IMR-90 (cell line): ENCODE results near the gene LRRC61. TPM values are rescaled to one million over a fixed set of nuclear protein-coding genes. Genes with fewer than 3 reads are reported as not detected.

Experiments
- ATAC-seq: fragments of 200-7000 bp; cut with Tn5 transposase; 2 replicates; pipeline ENCODE4 v1.9.1; 2020; ENCODE audit warnings: low read depth, mild to moderate bottlenecking, moderate library complexity
- BruUV-seq: library from RNA; stranded (reverse); fragments of 400-500 nt; replicated peaks from 2 replicates; lab custom pipeline; 2021; lab: Mats Ljungman, UMichigan
- CTCF ChIA-PET: fragments of 300-600 bp; formaldehyde crosslinking; extraction: SDS; loops from one replicate; lab custom pipeline; 2021; ENCODE audit warnings: antibody characterized with exemption; lab: Yijun Ruan, JAX
- POLR2A ChIA-PET: fragments of 300-600 bp; sonication (Branson Sonifier 250); formaldehyde crosslinking; loops from one replicate; lab custom pipeline; 2022; ENCODE audit warnings: antibody characterized with exemption; ENCODE audit not compliant: unreplicated experiment; lab: Charles Lee
- DNase-seq: peaks from one replicate; pipeline ENCODE4 v3.0.0; 2013
- H2AFZ ChIP-seq: replicated peaks from 2 replicates; pipeline ENCODE3; 2013; ENCODE audit warnings: low read length, mild to moderate bottlenecking; ENCODE audit not compliant: poor library complexity
- H2AK5ac ChIP-seq: 2 replicates; pipeline ENCODE4 v1.6.1; 2013; ENCODE audit warnings: low read depth, low read length, inconsistent platforms
- H2AK9ac ChIP-seq: replicated peaks from 2 replicates; pipeline ENCODE3; 2013; ENCODE audit warnings: mild to moderate bottlenecking, low read depth, low read length, moderate library complexity; ENCODE audit not compliant: poor library complexity
- H2BK120ac ChIP-seq: 2 replicates; pipeline ENCODE4 v1.6.1; 2013; ENCODE audit warnings: low read depth, low read length, inconsistent platforms
- H2BK15ac ChIP-seq: 3 replicates; pipeline ENCODE4 v1.6.1; 2013; ENCODE audit warnings: low read depth, low read length, inconsistent platforms
- H2BK20ac ChIP-seq: 2 replicates; pipeline ENCODE4 v1.6.1; 2013; ENCODE audit warnings: low read depth, mild to moderate bottlenecking, inconsistent platforms, low read length, moderate library complexity
- H2BK5ac ChIP-seq: 2 replicates; pipeline ENCODE4 v1.6.1; 2013; ENCODE audit warnings: mild to moderate bottlenecking, low read depth, low read length, inconsistent platforms; ENCODE audit not compliant: poor library complexity, severe bottlenecking
- H3K14ac ChIP-seq: replicated peaks from 2 replicates; pipeline ENCODE4 v1.6.1; 2013; ENCODE audit warnings: low read depth, low read length, inconsistent platforms
- H3K18ac ChIP-seq: 2 replicates; pipeline ENCODE4 v1.6.1; 2013; ENCODE audit warnings: low read depth, low read length, control low read depth
- H3K23ac ChIP-seq: 2 replicates; pipeline ENCODE4 v1.6.1; 2013; ENCODE audit warnings: low read depth, low read length, inconsistent platforms
- H3K27ac ChIP-seq: 2 replicates; pipeline ENCODE4 v1.5.1; 2013; ENCODE audit warnings: mild to moderate bottlenecking, control low read depth, low read length; ENCODE audit not compliant: insufficient read depth
- H3K27me3 ChIP-seq: 2 replicates; pipeline ENCODE4 v1.6.1; 2013; ENCODE audit warnings: low read length; ENCODE audit not compliant: control insufficient read depth, insufficient read depth
- H3K36me3 ChIP-seq: 2 replicates; pipeline ENCODE4 v1.6.1; 2013; ENCODE audit warnings: low read length, mixed read lengths; ENCODE audit not compliant: control insufficient read depth, insufficient read depth
- H3K4ac ChIP-seq: 2 replicates; pipeline ENCODE4 v1.6.1; 2013; ENCODE audit warnings: low read depth, low read length, inconsistent platforms
- H3K4me1 ChIP-seq: 2 replicates; pipeline ENCODE4 v1.6.1; 2013; ENCODE audit warnings: low read length, mixed read lengths; ENCODE audit not compliant: control insufficient read depth, insufficient read depth
- H3K4me2 ChIP-seq: 2 replicates; pipeline ENCODE4 v1.6.1; 2013; ENCODE audit warnings: low read depth, mild to moderate bottlenecking, control low read depth, low read length, moderate library complexity
- H3K4me3 ChIP-seq: 2 replicates; pipeline ENCODE4 v1.5.1; 2013; ENCODE audit warnings: low read depth, mild to moderate bottlenecking, control low read depth, low read length, moderate library complexity; ENCODE audit not compliant: insufficient read depth
- H3K56ac ChIP-seq: 2 replicates; pipeline ENCODE4 v1.6.1; 2013; ENCODE audit warnings: low read length, inconsistent platforms; ENCODE audit not compliant: insufficient read depth; ENCODE audit errors: extremely low read depth
- H3K79me1 ChIP-seq, 2 experiments: 2 replicates each; pipeline ENCODE4 v1.6.1; 2013; ENCODE audit warnings: low read length in 2 of 2, inconsistent platforms in 1 of 2, low read depth in 1 of 2
- H3K9ac ChIP-seq: 2 replicates; pipeline ENCODE4 v1.6.1; 2013; ENCODE audit warnings: low read depth, low read length, control low read depth
- H3K9me1 ChIP-seq: 2 replicates; pipeline ENCODE4 v1.6.1; 2013; ENCODE audit warnings: low read length, inconsistent platforms; ENCODE audit not compliant: insufficient read depth
- H3K9me3 ChIP-seq: 2 replicates; pipeline ENCODE4 v1.6.1; 2013; ENCODE audit warnings: low read length; ENCODE audit not compliant: control insufficient read depth, insufficient read depth
- H4K20me1 ChIP-seq: 2 replicates; pipeline ENCODE4 v1.6.1; 2013; ENCODE audit warnings: low read length, inconsistent platforms; ENCODE audit not compliant: insufficient read depth
- H4K5ac ChIP-seq: 2 replicates; pipeline ENCODE4 v1.6.1; 2013; ENCODE audit warnings: mild to moderate bottlenecking, low read depth, low read length, control low read depth
- H4K8ac ChIP-seq, 2 experiments: 2 replicates each; pipeline ENCODE4 v1.6.1; 2013; ENCODE audit warnings: low read depth in 2 of 2, low read length in 2 of 2, control low read depth in 1 of 2, inconsistent platforms in 1 of 2
- H4K91ac ChIP-seq: 2 replicates; pipeline ENCODE4 v1.6.1; 2013; ENCODE audit warnings: low read depth, low read length, inconsistent platforms; ENCODE audit not compliant: insufficient read depth
- BHLHE40 ChIP-seq: fragments of 150-350 bp; IDR thresholded peaks from 2 replicates; pipeline ENCODE4 v1.6.1; 2016; ENCODE audit warnings: mild to moderate bottlenecking, low read depth, low read length
- MAFK ChIP-seq: IDR thresholded peaks from 2 replicates; pipeline ENCODE4 v1.6.1; 2012; ENCODE audit warnings: low read depth, low read length, improper control_type of control experiment
- MAZ ChIP-seq: IDR thresholded peaks from 2 replicates; pipeline ENCODE4 v1.6.1; 2012; ENCODE audit warnings: low read depth, mild to moderate bottlenecking, low read length, improper control_type of control experiment, moderate library complexity, borderline replicate concordance
- MXI1 ChIP-seq: IDR thresholded peaks from 2 replicates; pipeline ENCODE4 v1.6.1; 2012; ENCODE audit warnings: low read depth, mild to moderate bottlenecking, low read length, moderate library complexity, borderline replicate concordance
- NFE2L2 ChIP-seq: fragments of 150-350 bp; IDR thresholded peaks from 2 replicates; pipeline ENCODE4 v1.6.1; 2016; ENCODE audit warnings: low read depth, mild to moderate bottlenecking, low read length
- POLR2A ChIP-seq: IDR thresholded peaks from 2 replicates; pipeline ENCODE4 v1.6.1; 2012; ENCODE audit warnings: mild to moderate bottlenecking, low read depth, low read length
- RFX5 ChIP-seq: IDR thresholded peaks from 2 replicates; pipeline ENCODE4 v1.8.0; 2012; ENCODE audit warnings: low read depth, mild to moderate bottlenecking, low read length, moderate library complexity
- USF2 ChIP-seq: fragments of 150-350 bp; IDR thresholded peaks from 2 replicates; pipeline ENCODE4 v1.6.1; 2017; ENCODE audit warnings: mild to moderate bottlenecking, antibody characterized with exemption, low read length, low read depth
- WGBS, 2 experiments: methylation state at CpG; one replicate each; pipeline versions ENCODE4 v1.1.5 to v1.1.7; 2013; ENCODE audit warnings: missing lambda C conversion rate in 2 of 2; ENCODE audit not compliant: insufficient read length in 1 of 2; ENCODE audit errors: extremely low coverage in 2 of 2; 5-methylcytosine and 5-hydroxymethylcytosine counted together
- dilution Hi-C: fragments of 300-500 bp; cut with HindIII; formaldehyde crosslinking; loops from one replicate; pipeline ENCODE4 v1.14.3; 2018; ENCODE audit warnings: low sequenced_read_pairs; ENCODE audit not compliant: unreplicated experiment
- in situ Hi-C: fragments of 300-500 bp; cut with MboI; formaldehyde crosslinking; loops from 3 replicates; pipeline ENCODE4 v1.14.3; 2019; ENCODE audit warnings: low sequenced_read_pairs, inconsistent platforms, mixed read lengths
- intact Hi-C: fragments of 100-400 bp; cut with micrococcal nuclease; formaldehyde crosslinking; loops from 2 replicates; pipeline ENCODE4 v1.10.0; 2022
- polyA plus RNA-seq, 3 experiments: library from polyadenylated mRNA; depleted of rRNA; stranded (reverse); fragments of >200 nt; gene quantifications; 2 replicates each; pipeline ENCODE4 v1.2.3, GENCODE V29; 2012; ENCODE audit warnings: low replicate concordance in 1 of 3
- total RNA-seq: library from RNA; depleted of rRNA; stranded (reverse); fragments of >200 nt; gene quantifications from 2 replicates; pipeline ENCODE4 v1.2.3, GENCODE V29; 2012

Gene LRRC61
- total and polyA plus RNA-seq, 2 of the 4 experiments (the other 2 are of a cell fraction) = 0.07 TPM; not detected in 1

DNA sequence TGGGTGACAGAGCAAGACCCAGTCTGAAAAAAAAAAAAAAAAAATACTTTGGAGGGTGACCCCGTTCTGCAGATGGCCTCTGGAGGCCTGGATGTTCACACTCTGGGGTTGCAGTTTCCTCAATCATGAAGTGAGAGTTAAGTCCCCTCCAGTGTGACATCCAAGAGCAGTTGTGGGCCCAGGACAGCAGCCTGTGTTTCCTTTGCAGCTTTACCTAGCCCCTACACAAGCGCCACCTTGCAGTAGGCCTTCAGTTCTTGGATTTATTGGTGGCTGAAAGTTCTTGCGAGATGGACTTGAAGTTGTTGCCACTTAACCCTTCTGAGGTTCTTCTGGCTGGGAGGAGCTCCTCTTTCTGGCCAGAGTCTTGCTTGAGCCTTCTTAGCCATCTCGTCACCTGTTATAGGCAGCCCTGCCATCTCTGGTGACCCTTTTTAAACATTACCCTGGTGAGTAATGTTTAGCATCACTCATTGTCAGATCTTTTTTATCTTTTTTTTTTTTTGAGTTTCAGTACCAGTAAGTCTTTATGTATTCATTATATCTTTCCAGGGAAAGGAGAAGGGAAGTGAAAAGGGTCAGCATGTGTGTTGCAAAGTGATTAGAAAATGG, 3.6 kb downstream of the LRRC61 start:
- no peak overlapping the region for H3K27ac ChIP-seq
- H3K9ac ChIP-seq = no peak overlapping the region
- H2BK5ac ChIP-seq = no peak overlapping the region
- H4K91ac ChIP-seq = no peak overlapping the region
- H2BK15ac ChIP-seq = no peak overlapping the region
- ChIA-PET CTCF (interaction anchor here (0.6 to 0.7 kb wide), 2 partner anchors 13 to 112 kb away, joined by 3 to 5 read pairs; no protein-coding TSS in a partner anchor), POLR2A (no interaction called here)
- H3K27me3 ChIP-seq = no peaks in the 10 kb centered on the region; the same call in 1 of the 2 replicates
- WGBS, 2 experiments = no CpG with 5 or more reads among the region's 4 CpGs
- no peaks in the 10 kb centered on the region for H3K79me1 ChIP-seq
- H3K18ac ChIP-seq = no peak overlapping the region
- no peak overlapping the region for H3K23ac ChIP-seq
- no peak overlapping the region for H2BK20ac ChIP-seq
- H2AK9ac ChIP-seq = no peak overlapping the region
- ATAC-seq (no peak), DNase-seq (no peak)
- H3K14ac ChIP-seq = no peak overlapping the region
- H3K9me3 ChIP-seq = no peaks in the 10 kb centered on the region
- no peak for TF ChIP-seq POLR2A
- TF ChIP-seq MAZ = no peak
- no peak for TF ChIP-seq RFX5
- TF ChIP-seq USF2 = no peak
- no peak for TF ChIP-seq MAFK
- TF ChIP-seq BHLHE40 = no peak
- no peak for TF ChIP-seq MXI1
- TF ChIP-seq NFE2L2 = no peak
- no TSS peak for BruUV-seq
- no peak overlapping the region for H3K4ac ChIP-seq
- no peak overlapping the region for H3K4me3 ChIP-seq
- intact Hi-C loops = no loop called here
- H2BK120ac ChIP-seq = no peak overlapping the region
- H2AFZ ChIP-seq = no peak overlapping the region
- H4K20me1 ChIP-seq = no peaks in the 10 kb centered on the region
- in situ Hi-C loops = no loop called here
- H4K8ac ChIP-seq = no peak overlapping the region
- H4K5ac ChIP-seq = no peak overlapping the region
- no peaks in the 10 kb centered on the region for H3K36me3 ChIP-seq
- H3K9me1 ChIP-seq = no peaks in the 10 kb centered on the region
- dilution Hi-C loops = no loop called here
- H3K4me2 ChIP-seq = no peak overlapping the region
- H3K4me1 ChIP-seq = peaks cover 10% of the 10 kb centered on the region; the same call in 1 of the 2 replicates
- H2AK5ac ChIP-seq = no peak overlapping the region
- H3K56ac ChIP-seq = no peak overlapping the region
